CD8-positive, alpha-beta memory T cell (primary cell): ENCODE results near the gene RACGAP1. TPM values are rescaled to one million over a fixed set of nuclear protein-coding genes. Genes with fewer than 3 reads are reported as not detected.
A peak's percentile ranks its signal among the peaks of the same experiment; 100 is the strongest.

Source experiments
- CTCF ChIA-PET: fragments of 350-600 bp; sonication (Branson Sonifier 250); formaldehyde crosslinking; loops from one replicate; lab custom pipeline; 2021; ENCODE audit warnings: antibody characterized with exemption; lab: Charles Lee
- POLR2A ChIA-PET: fragments of 350-600 bp; sonication (Branson Sonifier 250); formaldehyde crosslinking; loops from one replicate; lab custom pipeline; 2021; ENCODE audit warnings: antibody characterized with exemption; lab: Charles Lee
- DNase-seq, 5 donors: peaks; one replicate each; pipeline versions ENCODE4 v3.0.0 to v3.0.0-alpha.2; 2020 to 2022; ENCODE audit warnings: mixed read lengths in 1 of 5
- H3K27ac ChIP-seq: one replicate; pipeline ENCODE4 v1.7.0; 2013; ENCODE audit warnings: low read depth, mild to moderate bottlenecking, low read length, moderate library complexity
- H3K27me3 ChIP-seq: 2 replicates; pipeline ENCODE4 v1.7.0; 2013; ENCODE audit warnings: low read length, mild to moderate bottlenecking; ENCODE audit not compliant: insufficient read depth, poor library complexity, severe bottlenecking
- H3K36me3 ChIP-seq: 2 replicates; pipeline ENCODE4 v1.7.0; 2013; ENCODE audit warnings: mild to moderate bottlenecking, low read length, moderate library complexity; ENCODE audit not compliant: insufficient read depth
- H3K4me1 ChIP-seq: 2 replicates; pipeline ENCODE4 v1.7.0; 2013; ENCODE audit warnings: mild to moderate bottlenecking, low read length, moderate library complexity; ENCODE audit not compliant: insufficient read depth
- H3K4me3 ChIP-seq: 2 replicates; pipeline ENCODE4 v1.7.0; 2013; ENCODE audit warnings: mild to moderate bottlenecking, low read length
- H3K9me3 ChIP-seq: 2 replicates; pipeline ENCODE4 v1.7.0; 2013; ENCODE audit warnings: mild to moderate bottlenecking, low read length
- H3K27ac Mint-ChIP-seq, 8 donors: one replicate each; pipeline ENCODE4 v1.8.0; 2020 to 2021; ENCODE audit warnings: mixed read lengths in 8 of 8, mild to moderate bottlenecking in 6 of 8, inconsistent platforms in 3 of 8, moderate library complexity in 3 of 8
- H3K27me3 Mint-ChIP-seq, 2 donors: one replicate each; pipeline ENCODE4 v1.8.0; 2020 to 2021; ENCODE audit warnings: mixed read lengths in 2 of 2, mild to moderate bottlenecking in 1 of 2, moderate library complexity in 1 of 2
- H3K36me3 Mint-ChIP-seq, 3 donors: one replicate each; pipeline ENCODE4 v1.8.0; 2020 to 2021; ENCODE audit warnings: mixed read lengths in 3 of 3, inconsistent platforms in 1 of 3, mild to moderate bottlenecking in 1 of 3
- H3K4me1 Mint-ChIP-seq, 3 donors: one replicate each; pipeline ENCODE4 v1.8.0; 2020 to 2021; ENCODE audit warnings: mixed read lengths in 3 of 3, inconsistent platforms in 1 of 3, mild to moderate bottlenecking in 1 of 3
- H3K4me3 Mint-ChIP-seq, 7 donors: one replicate each; pipeline ENCODE4 v1.8.0; 2020 to 2021; ENCODE audit warnings: mixed read lengths in 7 of 7, mild to moderate bottlenecking in 6 of 7, moderate library complexity in 4 of 7, inconsistent platforms in 2 of 7
- H3K9me3 Mint-ChIP-seq, 5 donors: one replicate each; pipeline ENCODE4 v1.8.0; 2020 to 2022; ENCODE audit warnings: mixed read lengths in 5 of 5, mild to moderate bottlenecking in 3 of 5, moderate library complexity in 2 of 5, inconsistent platforms in 1 of 5
- polyA plus RNA-seq: library from polyadenylated mRNA; unstranded; fragments of 300-500 nt; fragmentation: Illumina TruSeq; gene quantifications from one replicate; pipeline ENCODE4 v1.2.3, GENCODE V29; 2021
- total RNA-seq, 2 experiments: library from RNA; stranded (reverse); gene quantifications; one replicate each; pipeline ENCODE4 v1.2.3, GENCODE V29; 2021

The RACGAP1 gene
- total and polyA plus RNA-seq, 3 experiments from 2014 or later = 11.9 to 84.3 (median 79.3) TPM

DNA sequence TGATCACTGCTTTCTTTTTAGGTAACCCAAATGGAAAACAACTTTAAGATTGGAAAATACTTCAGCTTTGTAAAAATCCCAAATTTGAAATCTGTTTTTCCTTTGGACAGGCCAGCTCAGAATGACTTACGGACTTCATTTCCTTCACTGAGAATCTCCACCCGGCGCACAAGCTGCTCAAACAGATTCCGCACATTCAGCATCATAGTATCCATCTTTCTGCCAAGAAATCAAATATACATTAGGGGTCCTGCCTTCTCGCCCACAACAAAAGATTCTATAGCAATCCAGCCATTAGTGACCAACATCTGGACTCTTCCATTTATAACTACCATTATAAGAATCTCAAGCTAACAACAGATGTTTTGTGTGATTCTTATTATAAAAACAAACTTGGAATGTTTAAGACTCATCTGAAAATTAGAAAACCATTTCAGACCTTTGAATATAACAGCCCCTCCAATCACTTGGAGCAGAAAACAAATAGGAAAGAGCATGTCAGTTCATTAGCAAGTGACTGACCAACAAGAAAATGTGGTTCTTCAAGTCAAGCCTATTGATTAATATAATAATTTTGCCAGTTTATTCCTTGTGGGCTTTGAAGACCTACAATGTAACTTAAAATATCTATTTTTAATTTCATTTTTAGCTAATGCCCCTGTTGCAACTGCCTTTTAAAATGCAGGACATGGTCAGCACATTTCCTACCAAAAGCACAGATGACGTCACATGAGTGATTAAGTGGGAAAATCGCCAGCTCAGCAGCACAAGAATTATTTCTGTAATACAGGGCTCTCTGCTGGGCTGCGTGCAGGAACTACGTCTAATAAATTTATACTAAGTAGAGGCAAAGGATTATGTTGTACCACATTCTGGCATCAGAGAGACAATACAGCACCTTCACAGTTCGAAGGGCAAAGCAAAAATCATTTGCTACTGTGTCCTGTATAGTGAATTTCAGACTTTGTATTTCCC lies 8.5 kb downstream of the RACGAP1 start:
- no peak for DNase-seq
- Mint-ChIP-seq H3K9me3 (no peaks in the 10 kb centered on the region), H3K36me3 (peaks cover 0 to 17% (median 3%) of the 10 kb centered on the region in 3 donors), H3K27me3 (no peaks in the 10 kb centered on the region), H3K4me1 (peaks cover 9 to 36% (median 11%) of the 10 kb centered on the region in 3 donors), H3K4me3 (no peak overlapping the region), H3K27ac (no peak overlapping the region)
- H3K27ac ChIP-seq = no peak overlapping the region
- no peak overlapping the region for H3K4me3 ChIP-seq
- ChIA-PET POLR2A (no interaction called here), CTCF (interaction anchor here (1.1 to 1.3 kb wide), 2 partner anchors 38 to 49 kb away, joined by 3 to 4 read pairs; no protein-coding TSS in a partner anchor)
- H3K27me3 ChIP-seq = no peaks in the 10 kb centered on the region
- H3K36me3 ChIP-seq = no peaks in the 10 kb centered on the region
- no peaks in the 10 kb centered on the region for H3K4me1 ChIP-seq
- H3K9me3 ChIP-seq = no peaks in the 10 kb centered on the region

DNA sequence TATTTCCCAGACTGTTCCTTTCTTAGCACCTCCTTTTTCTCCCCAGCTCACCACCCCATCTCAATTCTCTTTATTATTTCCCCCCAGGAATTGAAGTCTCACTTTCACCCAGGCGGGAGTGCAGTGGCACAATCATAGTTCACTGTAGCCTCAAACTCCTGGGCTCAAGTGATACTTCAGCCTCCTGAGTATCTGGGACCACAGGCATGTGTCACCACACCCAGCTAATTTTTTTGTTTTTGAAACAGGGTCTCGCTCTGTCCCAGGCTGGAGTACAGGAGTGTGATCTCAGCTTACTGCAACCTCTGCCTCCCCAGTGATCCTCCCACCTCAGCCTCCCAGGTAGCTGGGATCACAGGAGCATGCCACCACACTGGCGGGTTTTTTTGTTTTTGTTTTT lies 11.0 kb downstream of the RACGAP1 start:
- ChIA-PET POLR2A (interaction anchor here (1.0 kb wide), 1 partner anchor 98 kb away, joined by 3 read pairs; the partner anchor contains the start of gene COX14), CTCF (interaction anchor here (1.0 to 2.1 kb wide), 2 partner anchors 25 to 48 kb away, joined by 4 to 7 read pairs; no protein-coding TSS in a partner anchor)
- H3K4me1 Mint-ChIP-seq = peaks cover 9 to 31% (median 11%) of the 10 kb centered on the region in 3 donors
- H3K27me3 ChIP-seq = no peaks in the 10 kb centered on the region
- H3K4me3 ChIP-seq = no peak overlapping the region
- H3K36me3 Mint-ChIP-seq = peaks cover 0 to 19% (median 7%) of the 10 kb centered on the region in 3 donors
- H3K27ac ChIP-seq = no peak overlapping the region
- peak overlapping the region in 4 of 8 donors; percentile 15 to 52 (median 26) for H3K27ac Mint-ChIP-seq
- no peak for DNase-seq
- no peaks in the 10 kb centered on the region for H3K4me1 ChIP-seq
- no peak overlapping the region for H3K4me3 Mint-ChIP-seq
- H3K9me3 ChIP-seq = no peaks in the 10 kb centered on the region
- H3K27me3 Mint-ChIP-seq = no peaks in the 10 kb centered on the region
- no peaks in the 10 kb centered on the region for H3K36me3 ChIP-seq
- H3K9me3 Mint-ChIP-seq = no peaks in the 10 kb centered on the region

DNA sequence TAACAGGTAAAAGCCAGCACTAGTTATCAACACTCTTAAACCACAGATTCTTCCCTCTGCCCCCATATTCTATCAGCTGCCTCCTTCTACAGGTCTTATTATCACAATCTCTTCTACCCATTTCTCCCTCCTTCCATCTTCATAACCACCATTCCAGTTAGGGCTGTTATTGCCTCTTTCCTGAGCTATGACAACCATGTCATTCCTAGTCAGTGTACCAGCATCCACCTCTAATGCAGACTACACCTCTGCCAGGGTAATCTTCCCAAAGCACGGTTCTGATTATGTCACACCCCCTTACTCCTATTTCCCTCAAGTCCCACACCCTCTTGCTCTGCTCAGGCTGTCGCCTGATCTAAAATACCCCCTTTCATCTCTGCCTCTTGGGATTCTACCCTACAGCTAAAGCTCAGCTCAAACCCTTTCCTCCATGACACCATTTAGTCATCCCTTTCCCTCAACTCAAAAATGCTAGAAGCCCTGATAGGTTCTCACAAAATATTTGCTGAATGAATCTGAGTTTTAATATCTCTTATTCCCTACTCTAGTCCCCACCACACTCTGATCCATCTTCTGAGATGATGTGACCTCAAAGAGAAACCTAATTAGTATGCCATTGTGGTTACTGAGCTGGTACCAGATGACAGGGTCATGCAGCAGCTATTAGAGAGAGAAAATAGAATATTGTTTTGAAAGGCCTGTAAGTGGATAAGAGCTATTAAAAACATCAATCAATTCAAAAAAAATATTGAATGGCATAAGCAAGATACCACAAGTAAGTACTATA lies 11.7 kb downstream of the RACGAP1 start:
- Mint-ChIP-seq H3K36me3 (peaks cover 0 to 19% (median 7%) of the 10 kb centered on the region in 3 donors), H3K9me3 (no peaks in the 10 kb centered on the region), H3K4me3 (no peak overlapping the region), H3K27ac (peak overlapping the region in 4 of 8 donors; percentile 14 to 86 (median 58)), H3K27me3 (no peaks in the 10 kb centered on the region), H3K4me1 (peaks cover 9 to 25% (median 11%) of the 10 kb centered on the region in 3 donors)
- Histone ChIP-seq H3K27ac (no peak overlapping the region), H3K4me1 (no peaks in the 10 kb centered on the region), H3K36me3 (no peaks in the 10 kb centered on the region), H3K9me3 (no peaks in the 10 kb centered on the region), H3K27me3 (no peaks in the 10 kb centered on the region), H3K4me3 (no peak overlapping the region)
- CTCF ChIA-PET = interaction anchor here (1.0 to 2.1 kb wide), 3 partner anchors 23 to 47 kb away, joined by 3 to 7 read pairs (median 4); no protein-coding TSS in a partner anchor
- DNase-seq = no peak
- POLR2A ChIA-PET = interaction anchor here (0.8 to 1.0 kb wide), 2 partner anchors 11 to 98 kb away, joined by 3 to 4 read pairs; partner anchors contain the start of gene COX14

DNA sequence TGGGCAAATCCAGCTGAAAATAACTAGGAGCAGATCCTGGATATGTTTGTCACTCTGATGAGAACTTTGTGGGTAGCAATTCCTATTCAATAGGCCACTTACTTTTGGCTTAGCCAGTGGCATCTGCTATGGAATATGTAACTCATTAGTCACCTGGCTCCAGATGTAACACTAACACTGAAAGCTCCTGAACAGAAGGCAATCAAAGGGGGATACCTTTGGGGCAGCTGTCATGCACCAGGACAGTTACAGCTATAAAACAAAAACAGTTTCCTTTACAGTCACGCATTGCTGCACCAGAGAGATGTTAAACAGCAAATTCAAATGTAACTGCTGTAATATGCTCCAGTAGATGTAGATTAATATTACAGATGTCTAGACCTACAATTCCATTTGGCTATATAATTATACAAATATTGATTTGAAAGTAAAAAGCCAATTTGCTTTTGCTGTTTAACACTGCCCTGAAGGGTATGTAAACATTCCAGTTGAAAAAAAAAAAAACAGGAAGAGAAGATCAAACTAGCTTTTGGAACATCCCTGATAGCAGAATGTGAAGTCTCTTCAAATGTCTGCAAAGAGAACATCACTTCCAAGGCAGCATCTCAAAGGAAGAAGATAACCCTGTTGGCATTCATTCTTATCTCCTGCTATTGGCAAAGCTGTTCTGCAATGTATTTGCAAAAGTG lies 18.4 kb downstream of the RACGAP1 start:
- H3K4me3 Mint-ChIP-seq = no peak overlapping the region
- DNase-seq = no peak
- Histone ChIP-seq H3K36me3 (no peaks in the 10 kb centered on the region), H3K4me1 (no peaks in the 10 kb centered on the region), H3K27me3 (no peaks in the 10 kb centered on the region), H3K4me3 (no peak overlapping the region), H3K27ac (no peak overlapping the region), H3K9me3 (no peaks in the 10 kb centered on the region)
- H3K27ac Mint-ChIP-seq = peak overlapping the region in 1 of 8 donors; percentile 14
- H3K27me3 Mint-ChIP-seq = no peaks in the 10 kb centered on the region
- H3K36me3 Mint-ChIP-seq = peaks cover 0 to 27% (median 13%) of the 10 kb centered on the region in 3 donors
- peaks cover 4 to 12% (median 4%) of the 10 kb centered on the region in 3 donors for H3K4me1 Mint-ChIP-seq
- CTCF ChIA-PET = interaction anchor here (0.8 to 2.4 kb wide), 3 partner anchors 33 to 40 kb away, joined by 4 to 10 read pairs (median 4); no protein-coding TSS in a partner anchor
- POLR2A ChIA-PET = no interaction called here
- no peaks in the 10 kb centered on the region for H3K9me3 Mint-ChIP-seq

DNA sequence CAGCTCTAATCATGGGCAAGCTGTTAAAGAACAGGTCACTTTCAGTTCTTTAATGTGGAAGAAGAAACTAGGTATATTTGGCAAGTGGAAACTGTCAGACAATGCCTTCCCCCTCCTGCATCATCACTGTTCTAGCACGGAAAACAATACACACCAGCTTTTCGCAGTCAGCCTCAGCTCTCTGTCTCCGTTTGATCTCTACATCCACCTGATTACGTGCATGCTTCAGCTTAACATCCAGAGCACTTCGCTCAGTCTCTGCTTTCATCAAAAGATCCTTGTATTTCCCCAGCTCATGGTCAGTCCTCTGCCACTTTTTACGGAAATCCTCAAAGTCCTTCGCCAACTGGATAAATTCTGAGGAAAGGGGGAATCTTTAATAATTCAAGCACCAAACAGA lies 19.0 kb downstream of the RACGAP1 start:
- Mint-ChIP-seq H3K4me1 (peaks cover 4 to 12% (median 4%) of the 10 kb centered on the region in 3 donors), H3K27me3 (no peaks in the 10 kb centered on the region), H3K36me3 (peaks cover 0 to 30% (median 13%) of the 10 kb centered on the region in 3 donors), H3K9me3 (no peaks in the 10 kb centered on the region), H3K4me3 (no peak overlapping the region), H3K27ac (peak overlapping the region in 3 of 8 donors; percentile 51 to 73 (median 67))
- Histone ChIP-seq H3K36me3 (no peaks in the 10 kb centered on the region), H3K4me3 (no peak overlapping the region), H3K9me3 (no peaks in the 10 kb centered on the region), H3K27me3 (no peaks in the 10 kb centered on the region), H3K27ac (no peak overlapping the region), H3K4me1 (no peaks in the 10 kb centered on the region)
- no peak for DNase-seq
- CTCF ChIA-PET = interaction anchor here (1.5 to 2.4 kb wide), 2 partner anchors 33 to 39 kb away, joined by 4 to 10 read pairs; no protein-coding TSS in a partner anchor
- POLR2A ChIA-PET = no interaction called here

DNA sequence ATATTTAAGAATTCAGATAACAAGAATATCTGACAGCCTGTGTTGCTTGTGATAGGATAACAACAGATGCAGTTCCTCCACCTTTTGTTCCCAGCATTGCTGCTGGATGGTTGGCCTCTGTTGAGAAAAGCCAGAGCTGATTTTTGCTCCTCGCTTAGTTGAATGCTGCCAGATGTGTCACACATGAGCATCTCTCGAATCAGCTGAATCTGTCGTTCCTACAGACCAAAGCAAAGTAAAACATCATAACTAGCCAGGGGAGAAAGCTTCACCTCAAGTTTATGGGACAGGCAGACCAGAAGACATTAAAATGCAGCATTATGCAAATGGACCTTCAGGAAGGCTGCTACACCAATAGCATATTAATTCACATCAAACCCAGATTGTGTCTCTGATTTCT lies 20.1 kb downstream of the RACGAP1 start:
- Mint-ChIP-seq H3K4me1 (peaks cover 4 to 12% (median 4%) of the 10 kb centered on the region in 3 donors), H3K9me3 (no peaks in the 10 kb centered on the region), H3K36me3 (peaks cover 0 to 39% (median 15%) of the 10 kb centered on the region in 3 donors), H3K4me3 (no peak overlapping the region), H3K27me3 (no peaks in the 10 kb centered on the region), H3K27ac (no peak overlapping the region)
- Histone ChIP-seq H3K27ac (no peak overlapping the region), H3K36me3 (no peaks in the 10 kb centered on the region), H3K27me3 (no peaks in the 10 kb centered on the region), H3K4me1 (no peaks in the 10 kb centered on the region), H3K4me3 (no peak overlapping the region), H3K9me3 (no peaks in the 10 kb centered on the region)
- ChIA-PET CTCF (interaction anchor here (1.5 to 2.4 kb wide), 2 partner anchors 35 to 38 kb away, joined by 4 to 10 read pairs; no protein-coding TSS in a partner anchor), POLR2A (interaction anchor here (0.6 kb wide), 1 partner anchor 177 kb away, joined by 4 read pairs; the partner anchor contains the start of gene NCKAP5L)
- DNase-seq = no peak

DNA sequence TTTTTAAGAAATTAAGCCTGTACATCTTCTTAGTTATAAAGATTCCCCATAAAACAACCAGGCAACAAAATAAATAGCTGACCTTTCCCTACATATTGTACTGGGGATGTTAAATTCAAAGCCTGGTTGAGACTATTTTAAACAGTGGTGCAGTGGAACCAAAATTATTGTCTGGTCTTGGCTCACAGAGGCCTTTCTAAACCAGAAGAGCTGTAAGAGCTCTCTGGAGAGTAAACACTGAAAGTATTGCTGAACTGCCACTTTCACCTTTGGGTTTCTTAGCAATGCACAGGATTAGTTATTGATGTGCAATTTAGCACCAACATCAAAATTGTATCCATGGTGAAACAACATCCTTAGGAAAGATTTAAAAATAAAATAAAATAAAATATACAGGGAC lies 20.6 kb downstream of the RACGAP1 start:
- POLR2A ChIA-PET = interaction anchor here (0.6 kb wide), 1 partner anchor 176 kb away, joined by 4 read pairs; the partner anchor contains the start of gene NCKAP5L

More for the DNA sequence above, 20.6 kb downstream of the RACGAP1 start:
- no peak overlapping the region for H3K4me3 ChIP-seq
- no peaks in the 10 kb centered on the region for H3K36me3 ChIP-seq
- H3K9me3 ChIP-seq = no peaks in the 10 kb centered on the region
- Mint-ChIP-seq H3K36me3 (peaks cover 0 to 37% (median 14%) of the 10 kb centered on the region in 3 donors), H3K4me3 (no peak overlapping the region), H3K4me1 (peaks cover 4 to 10% (median 4%) of the 10 kb centered on the region in 3 donors), H3K9me3 (no peaks in the 10 kb centered on the region), H3K27me3 (no peaks in the 10 kb centered on the region), H3K27ac (no peak overlapping the region)
- H3K4me1 ChIP-seq = no peaks in the 10 kb centered on the region
- CTCF ChIA-PET = interaction anchor here (2.0 kb wide), 1 partner anchor 37 kb away, joined by 10 read pairs; no protein-coding TSS in a partner anchor
- no peaks in the 10 kb centered on the region for H3K27me3 ChIP-seq
- H3K27ac ChIP-seq = no peak overlapping the region
- no peak for DNase-seq
